ENCODE data around the gene NEDD4L.

GRCh38 chr18:58298251-58299134 lies 254.5 kb downstream of the NEDD4L start:
- no peak for TF ChIP-seq CTCF (optimal IDR thresholded peaks at IDR 0.05 in 1 of 3, IDR thresholded peaks at IDR 0.05 in 1 of 3, conservative IDR thresholded peaks at IDR 0.05 in 1 of 3; ENCODE audit: extremely low read depth in 1 of 3, insufficient read depth in 2 of 3, low read length in 3 of 3)
- TF ChIP-seq EZH2 (IDR thresholded peaks at IDR 0.05; ENCODE audit: low read length) = no peak

Data from keratinocyte (primary cell).